B cell (primary cell): Measurements from ENCODE around the gene VTI1A. TPM values are rescaled to one million over a fixed set of nuclear protein-coding genes. Genes with fewer than 3 reads are reported as not detected.

ENCODE experiments used
- ATAC-seq: fragments of 200-7000 bp; cut with Tn5 transposase; one replicate; pipeline ENCODE4 v1.10.0; 2021; ENCODE audit warnings: low read depth, mild to moderate bottlenecking, moderate number of reproducible peaks, moderate library complexity
- CTCF ChIA-PET: fragments of 350-600 bp; sonication (Branson Sonifier 250); formaldehyde crosslinking; loops from one replicate; lab custom pipeline; 2021; ENCODE audit warnings: antibody characterized with exemption, inconsistent platforms; lab: Charles Lee
- POLR2A ChIA-PET: fragments of 350-600 bp; sonication (Branson Sonifier 250); formaldehyde crosslinking; loops from one replicate; lab custom pipeline; 2021; ENCODE audit warnings: antibody characterized with exemption; lab: Charles Lee
- DNase-seq: peaks from one replicate; pipeline ENCODE4 v3.0.0; 2013
- H2AFZ ChIP-seq: 2 replicates; pipeline ENCODE4 v1.6.1; 2012; ENCODE audit warnings: mild to moderate bottlenecking, low read depth, low read length; ENCODE audit not compliant: insufficient read depth, poor library complexity, severe bottlenecking
- H3K27ac ChIP-seq, 2 donors: 1 replicate in 1 of 2; 2 replicates in 1 of 2; pipeline ENCODE4 v1.5.1; 2012 to 2013; ENCODE audit warnings: low read length in 2 of 2, mild to moderate bottlenecking in 2 of 2, moderate library complexity in 1 of 2
- H3K27me3 ChIP-seq, 4 experiments: fragments of 200-600 bp in 1 of 4; sonication (generic) in 1 of 4; replicated peaks in 1 of 4; 1 replicate in 2 of 4; 2 replicates in 2 of 4; pipeline versions ENCODE4 v1.6.1 to v1.7.0; 2013 to 2016; ENCODE audit warnings: low read length in 3 of 4, mild to moderate bottlenecking in 2 of 4, mixed read lengths in 1 of 4, moderate library complexity in 1 of 4; ENCODE audit not compliant: insufficient read depth in 4 of 4, control insufficient read depth in 3 of 4; ENCODE audit errors: control extremely low read depth in 1 of 4
- H3K36me3 ChIP-seq, 2 experiments: replicated peaks in 1 of 2; 1 replicate in 1 of 2; 2 replicates in 1 of 2; pipeline versions ENCODE4 v1.6.1 to v1.7.1; 2013; ENCODE audit warnings: low read length in 1 of 2; ENCODE audit not compliant: insufficient read depth in 2 of 2, control insufficient read depth in 1 of 2; ENCODE audit errors: control extremely low read depth in 1 of 2, extremely low read depth in 1 of 2
- H3K4me1 ChIP-seq, 2 donors: fragments of 200-600 bp in 1 of 2; sonication (generic) in 1 of 2; 1 replicate in 1 of 2; 2 replicates in 1 of 2; pipeline versions ENCODE4 v1.5.1 to v1.6.1; 2013 to 2017; ENCODE audit warnings: low read length in 2 of 2; ENCODE audit not compliant: control insufficient read depth in 2 of 2, insufficient read depth in 2 of 2
- H3K4me2 ChIP-seq: replicated peaks from 2 replicates; pipeline ENCODE3; 2012; ENCODE audit warnings: mild to moderate bottlenecking, low read depth, low read length; ENCODE audit not compliant: poor library complexity, severe bottlenecking
- H3K4me3 ChIP-seq, 5 experiments: fragments of 200-600 bp in 1 of 5; sonication (generic) in 1 of 5; 1 replicate in 3 of 5; 2 replicates in 2 of 5; pipeline versions ENCODE4 v1.5.1 to v1.7.0; 2011 to 2016; ENCODE audit warnings: low read length in 4 of 5, mild to moderate bottlenecking in 4 of 5, low read depth in 2 of 5, control low read depth in 1 of 5, moderate library complexity in 1 of 5; ENCODE audit not compliant: insufficient read depth in 1 of 5; ENCODE audit errors: control extremely low read depth in 1 of 5, extremely low read depth in 1 of 5
- H3K79me2 ChIP-seq: fragments of 200-600 bp; sonication (generic); one replicate; pipeline ENCODE4 v1.6.0; 2016; ENCODE audit warnings: low read length; ENCODE audit not compliant: control insufficient read depth, insufficient read depth
- H3K9ac ChIP-seq: fragments of 200-600 bp; sonication (generic); 2 replicates; pipeline ENCODE4 v1.6.1; 2017; ENCODE audit warnings: mild to moderate bottlenecking, low read length, moderate library complexity
- H3K9me3 ChIP-seq, 3 donors: one replicate each; pipeline versions ENCODE4 v1.6.1 to v1.7.1; 2013; ENCODE audit warnings: low read length in 2 of 3; ENCODE audit not compliant: control insufficient read depth in 2 of 3, insufficient read depth in 1 of 3; ENCODE audit errors: control extremely low read depth in 1 of 3
- H4K20me1 ChIP-seq: 2 replicates; pipeline ENCODE4 v1.6.0; 2012; ENCODE audit warnings: mild to moderate bottlenecking, low read length; ENCODE audit not compliant: insufficient read depth, control insufficient read depth, poor library complexity, severe bottlenecking
- H3K27ac Mint-ChIP-seq: one replicate; pipeline ENCODE4 v1.8.0; 2021; ENCODE audit warnings: mixed read lengths
- H3K27me3 Mint-ChIP-seq: one replicate; pipeline ENCODE4 v1.8.0; 2021; ENCODE audit warnings: mixed read lengths
- H3K4me1 Mint-ChIP-seq: one replicate; pipeline ENCODE4 v1.8.0; 2021; ENCODE audit warnings: mixed read lengths
- H3K4me3 Mint-ChIP-seq: one replicate; pipeline ENCODE4 v1.8.0; 2021; ENCODE audit warnings: mixed read lengths
- H3K9me3 Mint-ChIP-seq: one replicate; pipeline ENCODE4 v1.8.0; 2022; ENCODE audit warnings: mixed read lengths; ENCODE audit not compliant: insufficient read depth
- CTCF ChIP-seq: fragments of 200-600 bp; IDR thresholded peaks from one replicate; pipeline ENCODE4 v1.8.0; 2022; ENCODE audit warnings: antibody characterized with exemption, mild to moderate bottlenecking
- EZH2 ChIP-seq: IDR thresholded peaks from 2 replicates; pipeline ENCODE4 v1.6.1; 2012; ENCODE audit warnings: borderline replicate concordance, low read depth, mild to moderate bottlenecking, moderate library complexity, low read length; ENCODE audit not compliant: insufficient read depth, poor library complexity, severe bottlenecking
- WGBS: methylation state at CpG from one replicate; pipeline ENCODE4 v1.1.5; 2013; ENCODE audit warnings: missing lambda C conversion rate; ENCODE audit not compliant: insufficient coverage; 5-methylcytosine and 5-hydroxymethylcytosine counted together
- intact Hi-C: fragments of 100-400 bp; cut with micrococcal nuclease; formaldehyde crosslinking; loops from one replicate; pipeline ENCODE4 v1.10.0; 2022
- polyA plus RNA-seq: library from polyadenylated mRNA; depleted of rRNA; stranded (reverse); fragments of >200 nt; gene quantifications from 2 replicates; pipeline ENCODE4 v1.2.3, GENCODE V29; 2012
- total RNA-seq, 2 donors: library from RNA; stranded (reverse); fragments of 120-200 nt in 1 of 2; gene quantifications; 1 replicate in 1 of 2; 2 replicates in 1 of 2; pipeline versions ENCODE4 v1.2.3 to v1.2.4, GENCODE V29; 2013 to 2022

The VTI1A gene
- total and polyA plus RNA-seq, 2 donors (not counting 1 experiment from before 2014, with no cell fraction given), result 20.0 to 84.1 TPM

- H3K4me3 ChIP-seq, result no peak overlapping the region
- ChIA-PET CTCF (no interaction called here), POLR2A (no interaction called here)
- peaks cover 0 to 4% of the 10 kb centered on the region in 2 experiments for H3K36me3 ChIP-seq
- Mint-ChIP-seq H3K9me3 (no peaks in the 10 kb centered on the region), H3K4me3 (no peak overlapping the region), H3K27me3 (no peaks in the 10 kb centered on the region), H3K4me1 (no peaks in the 10 kb centered on the region), H3K27ac (no peak overlapping the region)
- DNase-seq (no peak), ATAC-seq (no peak)
- no peaks in the 10 kb centered on the region for H3K79me2 ChIP-seq
- H2AFZ ChIP-seq, result no peak overlapping the region
- H3K9ac ChIP-seq, result no peak overlapping the region
- H4K20me1 ChIP-seq, result no peaks in the 10 kb centered on the region
- 82% methylated on average over 8 of the region's 12 CpGs for WGBS
- H3K27me3 ChIP-seq, result no peaks in the 10 kb centered on the region
- intact Hi-C loops, result no loop called here
- H3K4me1 ChIP-seq, result no peaks in the 10 kb centered on the region
- H3K9me3 ChIP-seq, result no peaks in the 10 kb centered on the region
- H3K27ac ChIP-seq, result no peak overlapping the region
- TF ChIP-seq CTCF, result no peak
- TF ChIP-seq EZH2, result no peak
- no peak overlapping the region for H3K4me2 ChIP-seq
These were observed 297.4 kb downstream of the VTI1A start for GRCh38 chr10:112744181-112745096.

DNA sequence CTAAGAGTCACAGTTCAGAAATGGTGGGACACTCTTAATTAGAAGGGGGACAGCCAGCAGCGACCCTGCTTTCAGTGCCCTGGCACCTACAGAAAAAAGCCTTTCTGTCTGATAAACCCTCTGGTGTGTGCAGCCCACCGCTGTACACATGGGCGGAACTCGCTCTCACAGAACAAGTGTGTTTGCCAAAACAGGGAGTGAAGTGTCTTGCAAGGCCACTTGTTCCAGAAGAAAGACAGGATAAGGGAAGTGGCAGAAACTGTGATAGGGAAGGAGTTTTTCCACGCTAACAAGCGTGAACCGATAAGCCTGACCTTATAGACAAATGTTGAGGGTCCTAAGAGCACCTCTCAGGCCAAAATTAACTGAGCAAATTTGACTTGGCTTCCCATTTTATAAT lies 299.3 kb downstream of the VTI1A start:
- Mint-ChIP-seq H3K4me3 (no peak overlapping the region), H3K27ac (no peak overlapping the region), H3K27me3 (no peaks in the 10 kb centered on the region), H3K4me1 (no peaks in the 10 kb centered on the region), H3K9me3 (no peaks in the 10 kb centered on the region)
- Histone ChIP-seq H2AFZ (no peak overlapping the region), H3K9me3 (no peaks in the 10 kb centered on the region), H3K27me3 (no peaks in the 10 kb centered on the region), H3K4me2 (no peak overlapping the region), H3K4me3 (no peak overlapping the region), H3K79me2 (no peaks in the 10 kb centered on the region), H4K20me1 (no peaks in the 10 kb centered on the region), H3K4me1 (no peaks in the 10 kb centered on the region), H3K36me3 (peaks cover 0 to 4% of the 10 kb centered on the region in 2 experiments), H3K9ac (no peak overlapping the region), H3K27ac (no peak overlapping the region)
- POLR2A ChIA-PET, result no interaction called here
- ATAC-seq, result no peak
- CTCF ChIA-PET, result no interaction called here
- TF ChIP-seq EZH2 (no peak), CTCF (no peak)
- intact Hi-C loops, result no loop called here
- WGBS, result 100% methylated on average over 4 of the region's 7 CpGs
- no peak for DNase-seq
